Measurements from ENCODE around the gene WNK2. TPM values are rescaled to one million over a fixed set of nuclear protein-coding genes. Genes with fewer than 3 reads are reported as not detected.

The WNK2 gene
- total RNA-seq, result 100 to 1,000 TPM; 138 to 236 (median 200) TPM
- polyA plus RNA-seq, result 100 to 1,000 TPM in 1 of 2 donors, 10 to 100 TPM in 1; 16.6 to 115 TPM
- long read RNA-seq, donor 1, partial matches to known transcripts, result 129 of 194 reads
- long read RNA-seq, donor 1, other reads (novel, unspliced or antisense), result 61 of 194 reads
- long read RNA-seq, donor 2, partial matches to known transcripts, result 205 of 264 reads
- long read RNA-seq, donor 2, other reads (novel, unspliced or antisense), result 56 of 264 reads
- long read RNA-seq, donor 3, partial matches to known transcripts, result 215 of 287 reads
- long read RNA-seq, donor 3, other reads (novel, unspliced or antisense), result 71 of 287 reads

DNA sequence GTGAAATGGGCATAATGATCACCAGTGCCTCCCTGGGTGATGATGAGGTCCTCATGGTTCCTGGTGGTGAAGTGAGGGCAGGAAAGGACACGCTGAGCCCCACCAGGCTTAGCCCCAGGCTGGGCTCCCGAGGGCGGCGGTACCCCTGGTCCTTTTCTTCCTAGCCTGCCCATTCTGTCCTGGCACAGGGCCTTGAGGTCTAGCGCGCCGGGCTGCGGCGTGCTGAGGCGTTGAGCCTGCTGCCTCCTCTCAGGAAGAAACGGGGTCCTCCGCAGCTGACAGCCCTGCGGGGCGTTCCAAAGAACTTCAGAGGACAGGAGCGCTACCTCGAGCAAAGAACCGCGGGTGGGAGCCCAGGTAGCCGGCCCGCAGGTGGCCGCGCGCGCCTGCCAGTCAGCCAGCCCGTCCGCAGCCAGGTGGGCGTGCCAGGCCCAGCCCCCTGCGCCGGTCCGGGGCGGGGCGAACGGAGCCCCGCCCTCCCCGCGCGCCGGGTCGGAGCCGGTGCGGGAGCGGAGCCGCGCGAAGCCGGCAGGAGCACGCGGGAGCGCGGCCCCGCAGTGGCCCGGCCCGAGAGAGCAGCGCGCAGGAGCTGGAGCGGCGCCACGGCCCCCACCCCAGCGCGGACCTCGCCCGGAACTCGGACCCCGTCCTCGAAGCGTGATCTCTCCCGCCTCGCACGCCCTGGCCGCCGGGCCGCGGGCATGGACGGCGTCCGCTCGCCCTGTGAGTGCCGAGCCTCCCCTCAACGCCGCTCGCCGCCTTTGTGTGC, at the start of gene WNK2:
WNK2 (plus strand) TSS at position 477 of the 769 bp plus-strand sequence. CDS start 791 bp downstream, outside the sequence.
- TF ChIP-seq, protein P1, sequence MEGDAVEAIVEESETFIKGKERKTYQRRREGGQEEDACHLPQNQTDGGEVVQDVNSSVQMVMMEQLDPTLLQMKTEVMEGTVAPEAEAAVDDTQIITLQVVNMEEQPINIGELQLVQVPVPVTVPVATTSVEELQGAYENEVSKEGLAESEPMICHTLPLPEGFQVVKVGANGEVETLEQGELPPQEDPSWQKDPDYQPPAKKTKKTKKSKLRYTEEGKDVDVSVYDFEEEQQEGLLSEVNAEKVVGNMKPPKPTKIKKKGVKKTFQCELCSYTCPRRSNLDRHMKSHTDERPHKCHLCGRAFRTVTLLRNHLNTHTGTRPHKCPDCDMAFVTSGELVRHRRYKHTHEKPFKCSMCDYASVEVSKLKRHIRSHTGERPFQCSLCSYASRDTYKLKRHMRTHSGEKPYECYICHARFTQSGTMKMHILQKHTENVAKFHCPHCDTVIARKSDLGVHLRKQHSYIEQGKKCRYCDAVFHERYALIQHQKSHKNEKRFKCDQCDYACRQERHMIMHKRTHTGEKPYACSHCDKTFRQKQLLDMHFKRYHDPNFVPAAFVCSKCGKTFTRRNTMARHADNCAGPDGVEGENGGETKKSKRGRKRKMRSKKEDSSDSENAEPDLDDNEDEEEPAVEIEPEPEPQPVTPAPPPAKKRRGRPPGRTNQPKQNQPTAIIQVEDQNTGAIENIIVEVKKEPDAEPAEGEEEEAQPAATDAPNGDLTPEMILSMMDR (IDR thresholded peaks at IDR 0.05), result peak in 1 of 9 donors; percentile 4
- 1% methylated on average over 64 to 82 of the region's 82 CpGs for WGBS, 2 donors
- peak in 7 of 8 donors; percentile 29 to 70 (median 48) for ATAC-seq
- Histone ChIP-seq H3K9me3 (no peaks in the 10 kb centered on the region), H3K4me3 (peak within 1 kb of the TSS; percentile 50 to 75 (median 62)), H3K4me1 (peaks cover 4 to 61% (median 22%) of the 10 kb centered on the region in 9 donors), H3K27me3 (peaks cover 0 to 84% (median 26%) of the 10 kb centered on the region in 7 donors), H3K27ac (peak within 1 kb of the TSS; percentile 57 to 92 (median 88)), H3K36me3 (no peaks in the 10 kb centered on the region)
- DNase-seq, result peak in 1 of 2 donors; percentile 47
- intact Hi-C loops (cut with DNase I), result no loop called here

DNA sequence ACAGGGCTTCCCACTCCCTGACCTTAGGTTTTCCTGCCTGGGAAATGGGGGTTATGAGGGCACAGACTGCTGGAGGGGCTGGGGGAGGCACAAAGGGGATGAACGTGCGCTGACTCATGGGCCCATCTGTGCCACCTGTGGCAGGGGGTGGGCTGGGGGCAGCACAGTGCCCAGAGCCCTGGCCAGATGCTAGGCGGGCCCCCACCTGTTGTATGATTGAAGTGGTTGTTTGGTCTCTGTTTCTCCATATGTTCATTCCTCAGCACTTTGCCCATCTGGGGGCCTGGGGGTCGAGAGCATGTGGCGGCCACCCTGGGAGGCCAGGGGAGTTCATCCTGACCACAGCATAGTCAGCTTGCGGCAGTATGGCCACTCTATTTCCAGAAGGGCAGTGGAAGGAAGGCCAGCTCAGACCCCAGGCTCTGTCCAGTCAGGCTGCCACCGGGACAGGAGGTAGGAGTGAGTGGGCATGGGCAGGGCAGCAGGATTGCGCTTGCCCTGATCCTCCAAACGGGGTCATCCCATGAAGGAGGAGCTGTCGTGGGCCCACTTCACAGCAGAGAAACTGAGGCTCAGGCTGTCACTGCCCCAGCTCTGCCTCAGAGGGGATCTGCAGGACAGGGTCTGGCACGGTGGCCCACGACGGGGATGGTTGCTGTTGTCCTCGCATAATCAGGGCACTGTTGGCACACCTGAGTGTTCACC, 49.0 kb upstream of the WNK2 start:
- peaks cover 0 to 5% (median 0%) of the 10 kb centered on the region in 11 donors for H3K9me3 ChIP-seq
- H3K4me3 ChIP-seq, result peak overlapping the region; percentile 57 to 97 (median 81)
- H3K36me3 ChIP-seq, result peaks cover 0 to 4% (median 0%) of the 10 kb centered on the region in 9 donors
- TF ChIP-seq, protein P1 (IDR thresholded peaks at IDR 0.05), result no peak
- DNase-seq, result no peak
- WGBS, 2 donors, result 84 to 85% methylated on average over 14 of the region's 14 CpGs
- peak overlapping the region; percentile 74 to 99 (median 94) for H3K27ac ChIP-seq
- H3K27me3 ChIP-seq, result no peaks in the 10 kb centered on the region
- peaks cover 28 to 52% (median 44%) of the 10 kb centered on the region in 9 donors for H3K4me1 ChIP-seq
- no peak for ATAC-seq
- intact Hi-C loops (cut with DNase I), result loop anchor here in 2 of 10 donors (10.0 kb wide), 1 partner anchor 320 kb away; the partner anchor contains the start of genes FAM120A (in 2 of the 2) and FAM120AOS (in 2 of the 2)

DNA sequence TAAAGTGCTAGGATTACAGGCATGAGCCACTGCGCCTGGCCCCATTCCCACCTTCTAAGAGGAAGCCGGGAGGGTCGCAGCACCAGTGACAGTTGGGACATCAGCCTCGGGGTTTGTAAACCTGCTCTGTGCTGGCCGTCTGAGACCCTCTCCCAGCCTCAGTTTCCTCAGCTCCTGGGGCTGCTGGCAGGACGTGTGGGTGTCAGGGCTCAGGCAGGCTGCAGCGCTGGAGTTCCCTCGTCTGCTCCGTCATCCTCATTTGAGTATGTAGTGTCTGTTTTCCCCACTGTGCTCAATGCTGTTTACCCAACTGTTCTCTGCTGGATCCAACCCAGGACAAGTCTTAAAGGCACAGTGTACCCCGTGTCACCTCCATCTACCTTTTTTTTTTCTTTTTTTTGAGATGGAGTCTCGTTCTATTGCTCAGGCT, 47.9 kb upstream of the WNK2 start:
- H3K4me3 ChIP-seq, result no peak overlapping the region
- no peaks in the 10 kb centered on the region for H3K36me3 ChIP-seq
- no peaks in the 10 kb centered on the region for H3K27me3 ChIP-seq
- peaks cover 0 to 5% (median 0%) of the 10 kb centered on the region in 11 donors for H3K9me3 ChIP-seq
- 49 to 57% methylated on average over 11 of the region's 11 CpGs for WGBS, 2 donors
- peaks cover 21 to 45% (median 33%) of the 10 kb centered on the region in 9 donors for H3K4me1 ChIP-seq
- no peak overlapping the region for H3K27ac ChIP-seq
- intact Hi-C loops (cut with DNase I), result loop anchor here in 2 of 10 donors (10.0 kb wide), 1 partner anchor 319 kb away; the partner anchor contains the start of genes FAM120A (in 2 of the 2) and FAM120AOS (in 2 of the 2)
- TF ChIP-seq, protein P1 (IDR thresholded peaks at IDR 0.05), result no peak
- ATAC-seq (no peak), DNase-seq (no peak)

All from heart right ventricle (tissue), 16 donors.